T-helper 2 cell treated with Interferon-gamma antibody and Interleukin-4, amounts not matched to agents 5 μg/mL and 100 μg/mL, for 36 hours (primary cell): Measurements from ENCODE around the gene ZMAT2.
"Not testable (repeated sequence)": the region's sequence is repeated elsewhere in the genome, so short reads cannot be mapped to it uniquely, and the experiment has no call there.

ENCODE experiments used
- DNase-seq: peaks from one replicate; pipeline ENCODE4 v3.0.0; 2021; ENCODE audit warnings: low spot score
- H3K27ac Mint-ChIP-seq: one replicate; pipeline ENCODE4 v1.8.0; 2021; ENCODE audit warnings: mild to moderate bottlenecking, mixed read lengths
- H3K27me3 Mint-ChIP-seq: one replicate; pipeline ENCODE4 v1.8.0; 2021; ENCODE audit warnings: low read depth, mixed read lengths
- H3K36me3 Mint-ChIP-seq: one replicate; pipeline ENCODE4 v1.8.0; 2021; ENCODE audit warnings: low read depth, mixed read lengths
- H3K4me1 Mint-ChIP-seq: one replicate; pipeline ENCODE4 v1.8.0; 2021; ENCODE audit warnings: low read depth, mixed read lengths
- H3K4me3 Mint-ChIP-seq: one replicate; pipeline ENCODE4 v1.8.0; 2022; ENCODE audit warnings: mild to moderate bottlenecking, moderate library complexity, mixed read lengths
- H3K9me3 Mint-ChIP-seq: one replicate; pipeline ENCODE4 v1.8.0; 2021; ENCODE audit warnings: mixed read lengths

ZMAT2 gene, protein sequence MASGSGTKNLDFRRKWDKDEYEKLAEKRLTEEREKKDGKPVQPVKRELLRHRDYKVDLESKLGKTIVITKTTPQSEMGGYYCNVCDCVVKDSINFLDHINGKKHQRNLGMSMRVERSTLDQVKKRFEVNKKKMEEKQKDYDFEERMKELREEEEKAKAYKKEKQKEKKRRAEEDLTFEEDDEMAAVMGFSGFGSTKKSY

DNA sequence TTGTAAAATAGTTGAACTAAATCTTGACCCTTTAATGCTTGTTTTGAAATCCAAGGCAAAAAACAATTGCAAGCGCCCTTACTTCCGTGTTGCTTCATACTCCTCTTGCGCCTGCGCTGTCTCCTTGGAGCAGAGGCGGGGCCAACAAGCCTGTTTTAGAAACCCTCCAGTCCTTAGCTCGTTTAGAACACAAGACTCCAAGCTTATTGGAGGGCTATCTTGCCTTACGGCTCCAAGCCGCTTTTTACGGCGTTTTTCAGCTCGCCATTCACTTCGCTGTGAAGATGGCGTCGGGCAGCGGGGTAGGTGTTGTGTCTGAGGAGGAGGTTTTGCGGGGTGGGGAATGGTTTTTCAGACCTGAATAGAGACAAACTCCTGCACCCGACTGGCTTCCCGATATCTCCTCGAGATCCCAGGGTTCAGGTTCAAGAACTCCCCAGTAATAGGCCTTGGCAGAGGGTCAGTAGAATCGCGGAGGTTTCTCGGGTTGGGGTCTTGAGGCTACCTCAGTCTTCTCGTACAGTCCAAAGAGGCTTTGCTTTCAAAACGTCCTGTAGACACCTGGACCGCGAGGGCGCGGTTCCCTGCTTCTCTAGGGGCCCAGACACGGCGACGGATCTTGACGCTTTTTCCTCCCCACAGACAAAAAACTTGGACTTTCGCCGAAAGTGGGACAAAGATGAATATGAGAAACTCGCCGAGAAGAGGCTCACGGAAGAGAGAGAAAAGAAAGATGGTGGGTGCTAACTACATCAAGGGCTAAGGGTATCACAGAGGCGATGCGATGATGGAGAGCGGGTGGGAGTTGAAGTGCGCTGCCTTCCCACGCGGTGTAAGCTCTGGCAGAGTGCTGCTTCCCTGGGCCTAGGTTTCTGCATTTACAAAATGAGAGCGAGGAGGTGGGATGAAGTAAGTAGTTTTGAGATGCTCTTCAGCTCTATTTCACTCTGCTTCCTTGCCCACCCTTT lies at the start of gene ZMAT2:
ZMAT2 (plus strand) TSS at position 271 of the 968 bp plus-strand sequence; CDS start at position 285, 14 bp downstream.
- Mint-ChIP-seq H3K36me3 (peaks cover 65% of the 10 kb centered on the region), H3K4me3 (peak within 1 kb of the TSS; percentile 99), H3K4me1 (peaks cover 21% of the 10 kb centered on the region), H3K9me3 (no peaks in the 10 kb centered on the region), H3K27me3 (no peaks in the 10 kb centered on the region), H3K27ac (peak within 1 kb of the TSS; percentile 95)
- peak; percentile 93 for DNase-seq

DNA sequence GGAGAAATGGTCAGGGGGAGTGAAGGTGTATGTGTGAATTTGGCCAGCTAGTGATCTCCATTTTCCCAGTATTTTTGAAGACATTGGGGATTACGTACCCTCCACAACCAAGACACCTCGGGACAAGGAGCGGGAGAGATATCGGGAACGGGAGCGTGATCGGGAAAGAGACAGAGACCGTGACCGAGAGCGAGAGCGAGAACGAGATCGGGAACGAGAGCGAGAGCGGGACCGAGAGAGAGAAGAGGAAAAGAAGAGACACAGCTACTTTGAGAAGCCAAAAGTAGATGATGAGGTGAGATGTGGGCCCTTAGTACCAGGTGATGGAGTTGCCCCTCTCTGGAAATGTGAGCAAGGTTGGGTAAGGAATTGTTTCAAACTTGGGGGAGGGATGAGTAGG lies 41.4 kb upstream of the ZMAT2 start:
- Mint-ChIP-seq H3K4me3 (no peak overlapping the region), H3K4me1 (peaks cover 6% of the 10 kb centered on the region), H3K36me3 (peaks cover 80% of the 10 kb centered on the region), H3K27me3 (no peaks in the 10 kb centered on the region), H3K9me3 (no peaks in the 10 kb centered on the region), H3K27ac (no peak overlapping the region)
- no peak for DNase-seq

DNA sequence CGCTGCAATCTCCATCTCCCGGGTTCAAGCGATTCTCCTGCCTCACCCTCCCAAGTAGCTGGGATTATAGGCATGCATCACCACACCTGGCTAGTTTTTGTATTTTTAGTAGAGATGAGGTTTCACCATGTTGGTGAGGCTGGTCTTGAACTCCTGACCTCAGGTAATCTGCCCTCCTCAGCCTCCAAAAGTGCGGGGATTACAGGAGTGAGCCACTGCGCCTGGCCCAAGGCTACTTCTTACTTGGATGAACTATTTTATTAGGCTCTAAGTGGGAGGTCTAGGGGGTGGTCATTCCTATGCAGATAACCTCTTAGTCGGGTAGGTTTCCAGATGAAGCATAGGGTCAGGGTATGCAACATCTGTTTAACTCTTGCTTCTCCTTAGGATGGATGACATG lies 39.9 kb upstream of the ZMAT2 start:
- not testable (repeated sequence) for DNase-seq, H3K4me1 Mint-ChIP-seq, H3K27me3 Mint-ChIP-seq, H3K9me3 Mint-ChIP-seq, H3K4me3 Mint-ChIP-seq, H3K27ac Mint-ChIP-seq
- peaks cover 72% of the 10 kb centered on the region for H3K36me3 Mint-ChIP-seq

DNA sequence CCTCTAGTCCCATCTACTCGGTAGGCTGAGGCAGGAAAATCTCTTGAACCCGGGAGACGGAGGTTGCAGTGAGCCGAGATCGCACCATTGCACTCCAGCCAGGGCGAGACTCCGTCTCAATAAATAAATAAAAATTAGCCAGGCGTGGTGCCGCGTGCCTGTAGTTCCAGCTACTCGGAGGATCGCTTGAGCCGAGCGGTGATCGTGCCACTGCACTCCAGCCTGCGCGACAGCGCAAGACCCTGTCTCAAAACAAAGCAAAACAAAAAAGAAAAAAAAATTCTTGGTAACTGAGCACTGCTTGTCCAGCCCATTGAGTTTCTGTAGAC lies 36.3 kb upstream of the ZMAT2 start:
- DNase-seq, result no peak
- H3K27ac Mint-ChIP-seq, result peak overlapping the region; percentile 93
- H3K4me1 Mint-ChIP-seq, result peaks cover 23% of the 10 kb centered on the region
- no peaks in the 10 kb centered on the region for H3K27me3 Mint-ChIP-seq
- no peaks in the 10 kb centered on the region for H3K9me3 Mint-ChIP-seq
- H3K4me3 Mint-ChIP-seq, result peak overlapping the region; percentile 98
- H3K36me3 Mint-ChIP-seq, result peaks cover 72% of the 10 kb centered on the region

DNA sequence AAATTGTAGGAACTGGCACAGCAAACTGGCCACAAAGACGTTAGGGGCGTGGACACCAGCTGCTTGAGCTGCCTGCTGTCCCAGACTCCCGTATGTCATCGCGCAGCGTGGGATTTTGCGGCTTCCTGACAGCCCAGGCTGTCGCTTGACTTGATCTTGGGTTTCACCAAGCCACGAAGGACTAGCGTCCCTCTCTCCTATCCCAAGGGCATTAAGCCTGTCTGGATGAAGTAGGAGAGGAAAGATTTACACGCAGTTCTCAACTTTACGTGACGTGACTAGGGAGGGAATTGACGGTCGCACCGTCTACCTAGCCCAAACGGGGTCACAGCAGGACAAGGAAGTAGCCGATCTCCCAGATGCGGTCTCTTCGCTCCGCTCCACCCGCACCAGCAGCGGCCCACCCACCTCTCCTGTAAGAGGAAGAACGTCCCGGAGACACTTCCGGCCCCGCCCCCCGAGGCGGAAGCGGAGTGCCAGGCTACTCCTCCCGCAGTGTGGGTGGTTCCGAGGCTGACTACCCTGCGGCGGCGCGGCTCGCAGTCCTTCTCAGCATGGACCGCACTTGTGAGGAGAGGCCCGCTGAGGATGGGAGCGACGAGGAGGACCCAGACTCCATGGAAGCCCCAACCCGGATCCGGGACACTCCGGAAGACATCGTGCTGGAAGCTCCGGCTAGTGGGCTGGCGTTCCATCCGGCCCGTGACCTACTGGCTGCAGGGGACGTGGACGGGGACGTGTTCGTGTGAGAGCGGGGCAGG lies 35.7 kb upstream of the ZMAT2 start, which contains the start of gene WDR55:
WDR55 (plus strand) TSS at position 546 of the 761 bp plus-strand sequence; CDS start at position 555, 9 bp downstream.
- Mint-ChIP-seq H3K27ac (peak within 1 kb of the TSS; percentile 93), H3K9me3 (no peaks in the 10 kb centered on the region), H3K4me3 (peak within 1 kb of the TSS; percentile 98), H3K27me3 (no peaks in the 10 kb centered on the region), H3K4me1 (peaks cover 23% of the 10 kb centered on the region), H3K36me3 (peaks cover 72% of the 10 kb centered on the region)
- DNase-seq, result peak; percentile 96

DNA sequence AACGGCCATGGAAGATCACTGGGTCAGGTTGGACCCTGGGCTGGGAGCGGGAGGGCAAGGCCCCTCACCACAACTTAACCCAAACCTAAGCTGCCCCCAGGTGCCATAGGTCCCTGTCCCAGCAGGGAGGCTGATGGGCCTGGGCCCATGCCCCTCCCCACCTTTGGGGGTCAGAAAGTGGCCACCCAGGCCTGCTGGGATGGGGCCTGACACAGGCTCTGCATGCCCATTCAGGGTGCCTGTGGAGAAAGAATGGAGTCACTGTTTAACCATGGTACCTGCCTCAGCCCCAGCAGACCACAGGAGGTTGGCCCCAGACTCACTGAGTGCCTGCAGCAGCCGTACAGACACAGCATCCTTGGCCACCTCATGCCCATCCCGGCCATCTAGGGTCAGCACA lies 29.2 kb upstream of the ZMAT2 start:
- DNase-seq, H3K27me3 Mint-ChIP-seq, H3K9me3 Mint-ChIP-seq, H3K27ac Mint-ChIP-seq, H3K4me3 Mint-ChIP-seq: not testable (repeated sequence)
- peaks cover 14% of the 10 kb centered on the region for H3K4me1 Mint-ChIP-seq
- H3K36me3 Mint-ChIP-seq, result peaks cover 62% of the 10 kb centered on the region

DNA sequence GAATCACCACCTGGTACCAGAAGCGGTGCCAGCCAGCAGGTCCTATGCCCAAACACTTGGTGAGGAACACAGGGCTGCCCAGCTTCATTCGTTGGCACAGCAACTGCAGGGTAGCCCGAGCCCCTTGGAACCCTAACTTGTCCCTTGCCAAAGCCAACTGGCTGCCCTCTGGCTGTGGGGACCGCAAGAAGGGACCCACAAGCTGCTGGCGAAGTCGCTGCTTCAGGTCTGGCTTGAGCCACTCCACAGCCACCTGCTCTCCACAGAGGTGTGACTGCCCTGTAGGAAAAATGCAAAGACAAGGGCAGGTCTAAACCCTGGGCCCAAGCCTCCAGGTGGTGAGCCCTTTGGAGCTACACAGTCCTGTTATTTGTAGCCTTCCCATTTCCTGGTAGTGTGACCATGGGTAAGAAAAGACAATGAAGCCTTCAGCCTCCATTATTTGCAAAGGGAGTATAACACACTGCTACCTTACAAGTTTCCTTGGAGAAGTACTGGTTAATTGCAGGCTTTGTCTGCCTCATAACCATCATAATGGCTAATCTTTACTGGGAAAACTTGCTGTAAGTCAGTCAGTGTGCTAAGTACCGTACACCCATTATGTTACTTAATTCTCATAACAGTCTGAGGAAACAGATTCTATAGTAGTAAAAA lies 28.6 kb upstream of the ZMAT2 start:
- DNase-seq, result no peak
- H3K36me3 Mint-ChIP-seq, result peaks cover 63% of the 10 kb centered on the region
- H3K4me3 Mint-ChIP-seq, result no peak overlapping the region
- no peak overlapping the region for H3K27ac Mint-ChIP-seq
- H3K9me3 Mint-ChIP-seq, result no peaks in the 10 kb centered on the region
- H3K27me3 Mint-ChIP-seq, result no peaks in the 10 kb centered on the region
- H3K4me1 Mint-ChIP-seq, result peaks cover 10% of the 10 kb centered on the region

DNA sequence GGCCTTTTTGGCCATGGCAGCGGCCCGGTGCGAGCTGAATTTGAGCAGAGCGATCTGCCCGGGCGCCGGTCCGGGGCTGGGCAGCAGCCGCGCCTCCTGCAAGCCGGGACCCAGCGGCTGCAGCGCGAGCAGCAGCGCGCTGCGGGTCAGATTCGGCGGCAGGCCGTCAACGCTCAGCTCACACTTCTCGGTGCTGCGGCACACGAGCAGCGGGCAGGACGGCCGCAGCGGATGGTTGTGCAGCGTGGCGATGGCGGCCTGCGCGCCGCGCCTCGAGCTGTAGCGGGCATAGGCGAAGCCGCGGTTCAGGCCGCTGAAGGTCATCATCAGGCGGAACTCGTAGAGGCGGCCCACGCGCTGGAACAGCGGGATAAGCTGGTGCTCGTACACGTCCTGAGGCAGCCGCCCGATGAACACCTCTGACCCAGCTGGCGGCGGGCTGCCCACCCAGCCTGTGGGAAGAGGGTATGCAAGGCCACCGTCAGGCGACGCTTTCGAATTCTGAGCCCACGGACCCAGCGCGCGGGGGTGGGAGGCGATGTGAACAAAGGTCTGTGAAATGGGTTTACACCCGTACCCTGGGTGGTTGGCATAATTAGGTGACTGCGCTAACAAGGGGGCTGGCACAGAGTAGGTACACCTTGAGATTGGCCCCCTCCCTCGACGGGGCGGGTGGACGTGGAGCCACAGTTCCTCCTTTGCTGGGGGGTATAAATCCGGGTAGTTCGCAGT lies 27.6 kb upstream of the ZMAT2 start:
- H3K4me1 Mint-ChIP-seq, result peaks cover 3% of the 10 kb centered on the region
- peaks cover 66% of the 10 kb centered on the region for H3K36me3 Mint-ChIP-seq
- H3K4me3 Mint-ChIP-seq, result no peak overlapping the region
- DNase-seq, result no peak
- H3K9me3 Mint-ChIP-seq, result no peaks in the 10 kb centered on the region
- no peaks in the 10 kb centered on the region for H3K27me3 Mint-ChIP-seq
- no peak overlapping the region for H3K27ac Mint-ChIP-seq

DNA sequence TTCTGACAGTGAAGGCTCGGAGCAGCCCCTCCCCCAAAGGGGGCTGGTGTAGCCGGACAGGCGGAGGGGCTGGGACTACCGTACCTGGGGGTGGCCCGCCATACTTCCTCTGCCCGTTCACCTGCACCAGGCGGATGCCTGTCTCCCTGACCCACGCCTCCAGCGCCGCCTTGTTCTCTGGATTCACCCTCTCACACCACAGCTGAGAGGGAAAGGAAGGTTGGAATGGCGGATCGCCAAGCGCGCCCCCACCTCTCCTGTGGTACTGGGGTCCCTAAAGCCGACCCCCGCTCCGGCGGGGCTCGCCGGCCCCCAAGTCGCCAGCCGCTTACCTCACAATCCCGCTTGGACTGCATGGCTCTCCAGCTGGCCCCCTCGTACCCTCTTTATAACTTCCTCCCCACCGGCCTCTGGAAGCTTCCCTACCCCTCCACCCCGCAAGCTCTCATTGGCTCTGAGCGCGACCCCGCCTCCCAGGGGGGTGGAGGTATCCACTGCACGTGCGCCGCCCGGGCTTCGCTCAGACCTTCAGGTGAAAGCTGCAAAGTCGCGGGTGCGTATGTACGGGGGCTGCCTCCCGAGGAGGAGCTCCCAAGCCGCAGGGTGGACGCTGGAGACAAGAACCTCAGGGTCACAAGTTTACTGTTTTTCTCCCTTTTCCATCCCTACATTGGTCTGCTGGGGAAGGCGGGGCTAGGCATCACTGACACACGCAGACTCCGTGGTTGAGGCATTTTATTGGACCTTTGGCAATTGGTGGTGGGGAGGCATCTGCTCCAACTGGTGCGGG lies 26.9 kb upstream of the ZMAT2 start, which contains the start of gene DND1:
DND1 (minus strand) TSS at position 390 of the 790 bp plus-strand sequence; CDS start at position 356, 34 bp downstream.
- Mint-ChIP-seq H3K4me3 (no peak within 1 kb of the TSS), H3K9me3 (no peaks in the 10 kb centered on the region), H3K36me3 (peaks cover 58% of the 10 kb centered on the region), H3K4me1 (no peaks in the 10 kb centered on the region), H3K27me3 (no peaks in the 10 kb centered on the region), H3K27ac (peak within 1 kb of the TSS; percentile 35)
- DNase-seq, result no peak

DNA sequence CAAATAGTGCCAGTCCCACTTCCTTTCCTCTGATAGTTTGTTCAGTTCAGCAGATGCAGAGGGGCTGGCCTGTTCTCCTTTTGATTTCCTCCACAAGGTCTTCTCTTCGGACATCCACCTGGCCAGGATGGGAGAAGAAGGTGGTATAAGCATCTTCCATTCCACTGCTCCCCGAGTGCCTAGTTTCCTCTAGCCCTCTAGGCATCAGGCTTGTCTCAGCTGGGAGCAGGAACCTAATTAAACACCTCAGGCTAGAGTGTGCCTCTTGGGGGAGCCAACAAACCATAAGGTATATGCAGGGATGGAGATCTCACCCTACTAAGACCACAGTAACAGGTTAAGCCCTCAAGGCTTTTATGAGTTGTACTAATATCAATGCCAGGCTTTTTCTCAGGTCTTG lies 26.0 kb upstream of the ZMAT2 start:
- no peak overlapping the region for H3K4me3 Mint-ChIP-seq
- H3K4me1 Mint-ChIP-seq, result no peaks in the 10 kb centered on the region
- no peak for DNase-seq
- H3K9me3 Mint-ChIP-seq, result no peaks in the 10 kb centered on the region
- H3K36me3 Mint-ChIP-seq, result peaks cover 51% of the 10 kb centered on the region
- H3K27ac Mint-ChIP-seq, result peak overlapping the region; percentile 35
- H3K27me3 Mint-ChIP-seq, result no peaks in the 10 kb centered on the region

DNA sequence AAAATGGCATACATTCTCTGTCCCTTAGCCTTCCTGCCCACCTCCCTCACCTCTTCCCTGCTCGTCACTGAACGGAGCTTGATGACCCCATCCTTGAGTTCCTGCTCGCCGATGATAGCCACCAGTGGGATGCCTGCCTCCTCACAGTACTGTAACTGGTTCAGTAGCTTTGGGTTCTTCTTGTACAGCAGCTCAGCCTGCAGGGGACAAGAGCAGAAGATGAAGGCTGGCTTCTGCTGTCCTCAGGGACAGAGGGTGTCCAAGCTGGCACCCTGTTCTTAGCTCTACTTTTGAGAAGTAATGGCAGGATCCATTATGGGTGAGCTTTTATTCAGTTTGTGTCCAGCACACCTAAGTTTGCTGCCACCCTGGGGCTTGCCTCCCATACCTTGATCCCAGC lies 25.6 kb upstream of the ZMAT2 start:
- H3K27me3 Mint-ChIP-seq, result no peaks in the 10 kb centered on the region
- no peak for DNase-seq
- H3K9me3 Mint-ChIP-seq, result no peaks in the 10 kb centered on the region
- H3K27ac Mint-ChIP-seq, result peak overlapping the region; percentile 53
- H3K36me3 Mint-ChIP-seq, result peaks cover 47% of the 10 kb centered on the region
- no peaks in the 10 kb centered on the region for H3K4me1 Mint-ChIP-seq
- no peak overlapping the region for H3K4me3 Mint-ChIP-seq

DNA sequence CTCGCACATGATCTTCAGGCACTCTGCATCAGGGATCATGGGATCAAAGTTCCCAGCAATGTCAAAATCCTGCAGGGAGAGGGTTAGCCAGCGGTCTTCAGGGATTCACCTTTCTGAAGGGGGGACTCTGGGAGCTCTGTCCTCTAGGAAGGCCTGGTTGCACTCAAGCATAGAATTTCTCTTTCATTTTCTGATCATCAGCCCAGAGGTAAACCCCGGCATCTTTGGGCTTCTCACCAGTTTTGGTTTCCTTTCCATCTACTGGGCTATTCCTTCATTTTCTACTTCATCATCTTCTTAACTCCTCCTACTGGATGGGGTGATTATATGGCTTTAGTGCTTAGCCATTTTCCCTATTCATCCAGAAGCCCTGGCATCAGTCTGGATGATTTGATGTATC lies 22.3 kb upstream of the ZMAT2 start:
- H3K9me3 Mint-ChIP-seq, result no peaks in the 10 kb centered on the region
- peaks cover 43% of the 10 kb centered on the region for H3K36me3 Mint-ChIP-seq
- no peak overlapping the region for H3K4me3 Mint-ChIP-seq
- H3K27ac Mint-ChIP-seq, result no peak overlapping the region
- no peaks in the 10 kb centered on the region for H3K27me3 Mint-ChIP-seq
- no peak for DNase-seq
- H3K4me1 Mint-ChIP-seq, result no peaks in the 10 kb centered on the region
